B cell (primary cell): ENCODE measurements around the gene ARPIN. TPM values are rescaled to one million over a fixed set of nuclear protein-coding genes. Genes with fewer than 3 reads are reported as not detected.

Experiments
- ATAC-seq: fragments of 200-7000 bp; cut with Tn5 transposase; one replicate; pipeline ENCODE4 v1.10.0; 2021; ENCODE audit warnings: low read depth, mild to moderate bottlenecking, moderate number of reproducible peaks, moderate library complexity
- CTCF ChIA-PET: fragments of 350-600 bp; sonication (Branson Sonifier 250); formaldehyde crosslinking; loops from one replicate; lab custom pipeline; 2021; ENCODE audit warnings: antibody characterized with exemption, inconsistent platforms; lab: Charles Lee
- POLR2A ChIA-PET: fragments of 350-600 bp; sonication (Branson Sonifier 250); formaldehyde crosslinking; loops from one replicate; lab custom pipeline; 2021; ENCODE audit warnings: antibody characterized with exemption; lab: Charles Lee
- DNase-seq: peaks from one replicate; pipeline ENCODE4 v3.0.0; 2013
- H2AFZ ChIP-seq: 2 replicates; pipeline ENCODE4 v1.6.1; 2012; ENCODE audit warnings: mild to moderate bottlenecking, low read depth, low read length; ENCODE audit not compliant: insufficient read depth, poor library complexity, severe bottlenecking
- H3K27ac ChIP-seq, 2 donors: 1 replicate in 1 of 2; 2 replicates in 1 of 2; pipeline ENCODE4 v1.5.1; 2012 to 2013; ENCODE audit warnings: low read length in 2 of 2, mild to moderate bottlenecking in 2 of 2, moderate library complexity in 1 of 2
- H3K27me3 ChIP-seq, 4 experiments: fragments of 200-600 bp in 1 of 4; sonication (generic) in 1 of 4; replicated peaks in 1 of 4; 1 replicate in 2 of 4; 2 replicates in 2 of 4; pipeline versions ENCODE4 v1.6.1 to v1.7.0; 2013 to 2016; ENCODE audit warnings: low read length in 3 of 4, mild to moderate bottlenecking in 2 of 4, mixed read lengths in 1 of 4, moderate library complexity in 1 of 4; ENCODE audit not compliant: insufficient read depth in 4 of 4, control insufficient read depth in 3 of 4; ENCODE audit errors: control extremely low read depth in 1 of 4
- H3K36me3 ChIP-seq, 2 experiments: replicated peaks in 1 of 2; 1 replicate in 1 of 2; 2 replicates in 1 of 2; pipeline versions ENCODE4 v1.6.1 to v1.7.1; 2013; ENCODE audit warnings: low read length in 1 of 2; ENCODE audit not compliant: insufficient read depth in 2 of 2, control insufficient read depth in 1 of 2; ENCODE audit errors: control extremely low read depth in 1 of 2, extremely low read depth in 1 of 2
- H3K4me1 ChIP-seq, 2 donors: fragments of 200-600 bp in 1 of 2; sonication (generic) in 1 of 2; 1 replicate in 1 of 2; 2 replicates in 1 of 2; pipeline versions ENCODE4 v1.5.1 to v1.6.1; 2013 to 2017; ENCODE audit warnings: low read length in 2 of 2; ENCODE audit not compliant: control insufficient read depth in 2 of 2, insufficient read depth in 2 of 2
- H3K4me2 ChIP-seq: replicated peaks from 2 replicates; pipeline ENCODE3; 2012; ENCODE audit warnings: mild to moderate bottlenecking, low read depth, low read length; ENCODE audit not compliant: poor library complexity, severe bottlenecking
- H3K4me3 ChIP-seq, 5 experiments: fragments of 200-600 bp in 1 of 5; sonication (generic) in 1 of 5; 1 replicate in 3 of 5; 2 replicates in 2 of 5; pipeline versions ENCODE4 v1.5.1 to v1.7.0; 2011 to 2016; ENCODE audit warnings: low read length in 4 of 5, mild to moderate bottlenecking in 4 of 5, low read depth in 2 of 5, control low read depth in 1 of 5, moderate library complexity in 1 of 5; ENCODE audit not compliant: insufficient read depth in 1 of 5; ENCODE audit errors: control extremely low read depth in 1 of 5, extremely low read depth in 1 of 5
- H3K79me2 ChIP-seq: fragments of 200-600 bp; sonication (generic); one replicate; pipeline ENCODE4 v1.6.0; 2016; ENCODE audit warnings: low read length; ENCODE audit not compliant: control insufficient read depth, insufficient read depth
- H3K9ac ChIP-seq: fragments of 200-600 bp; sonication (generic); 2 replicates; pipeline ENCODE4 v1.6.1; 2017; ENCODE audit warnings: mild to moderate bottlenecking, low read length, moderate library complexity
- H3K9me3 ChIP-seq, 3 donors: one replicate each; pipeline versions ENCODE4 v1.6.1 to v1.7.1; 2013; ENCODE audit warnings: low read length in 2 of 3; ENCODE audit not compliant: control insufficient read depth in 2 of 3, insufficient read depth in 1 of 3; ENCODE audit errors: control extremely low read depth in 1 of 3
- H4K20me1 ChIP-seq: 2 replicates; pipeline ENCODE4 v1.6.0; 2012; ENCODE audit warnings: mild to moderate bottlenecking, low read length; ENCODE audit not compliant: insufficient read depth, control insufficient read depth, poor library complexity, severe bottlenecking
- H3K27ac Mint-ChIP-seq: one replicate; pipeline ENCODE4 v1.8.0; 2021; ENCODE audit warnings: mixed read lengths
- H3K27me3 Mint-ChIP-seq: one replicate; pipeline ENCODE4 v1.8.0; 2021; ENCODE audit warnings: mixed read lengths
- H3K4me1 Mint-ChIP-seq: one replicate; pipeline ENCODE4 v1.8.0; 2021; ENCODE audit warnings: mixed read lengths
- H3K4me3 Mint-ChIP-seq: one replicate; pipeline ENCODE4 v1.8.0; 2021; ENCODE audit warnings: mixed read lengths
- H3K9me3 Mint-ChIP-seq: one replicate; pipeline ENCODE4 v1.8.0; 2022; ENCODE audit warnings: mixed read lengths; ENCODE audit not compliant: insufficient read depth
- EZH2 ChIP-seq: IDR thresholded peaks from 2 replicates; pipeline ENCODE4 v1.6.1; 2012; ENCODE audit warnings: borderline replicate concordance, low read depth, mild to moderate bottlenecking, moderate library complexity, low read length; ENCODE audit not compliant: insufficient read depth, poor library complexity, severe bottlenecking
- WGBS: methylation state at CpG from one replicate; pipeline ENCODE4 v1.1.5; 2013; ENCODE audit warnings: missing lambda C conversion rate; ENCODE audit not compliant: insufficient coverage; 5-methylcytosine and 5-hydroxymethylcytosine counted together
- intact Hi-C: fragments of 100-400 bp; cut with micrococcal nuclease; formaldehyde crosslinking; loops from one replicate; pipeline ENCODE4 v1.10.0; 2022
- polyA plus RNA-seq: library from polyadenylated mRNA; depleted of rRNA; stranded (reverse); fragments of >200 nt; gene quantifications from 2 replicates; pipeline ENCODE4 v1.2.3, GENCODE V29; 2012
- total RNA-seq, 2 donors: library from RNA; stranded (reverse); fragments of 120-200 nt in 1 of 2; gene quantifications; 1 replicate in 1 of 2; 2 replicates in 1 of 2; pipeline versions ENCODE4 v1.2.3 to v1.2.4, GENCODE V29; 2013 to 2022
- TF ChIP-seq, protein P1 (sequence below): fragments of 200-600 bp; IDR thresholded peaks from one replicate; pipeline ENCODE4 v1.8.0; 2022; ENCODE audit warnings: antibody characterized with exemption, mild to moderate bottlenecking

ARPIN gene
- total and polyA plus RNA-seq, 2 donors (not counting 1 experiment from before 2014, with no cell fraction given) = 0.10 TPM

DNA sequence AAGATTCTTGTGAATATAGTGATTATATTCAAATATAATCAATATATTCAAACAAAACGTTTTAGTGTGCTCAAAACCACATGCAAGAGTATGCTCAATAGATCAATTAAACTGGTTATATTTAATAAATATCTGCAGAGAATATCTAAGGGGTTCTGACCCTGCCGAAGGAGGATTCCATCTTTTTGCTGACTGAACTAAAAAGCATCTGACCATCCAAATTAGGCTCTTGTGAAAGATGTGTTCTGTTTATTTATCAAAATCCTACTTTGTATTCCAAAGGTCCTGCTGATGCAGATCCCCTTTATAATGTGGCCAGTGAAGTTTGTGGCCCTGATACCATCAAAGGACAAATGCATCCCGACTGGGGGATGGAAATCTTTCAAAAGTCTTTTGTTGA is 41.8 kb upstream of the ARPIN start:
- ChIA-PET CTCF (no interaction called here), POLR2A (no interaction called here)
- no peaks in the 10 kb centered on the region for H3K36me3 ChIP-seq
- no peaks in the 10 kb centered on the region for H3K27me3 Mint-ChIP-seq
- H3K4me2 ChIP-seq = no peak overlapping the region
- no peak overlapping the region for H3K27ac Mint-ChIP-seq
- DNase-seq = no peak
- H3K79me2 ChIP-seq = no peaks in the 10 kb centered on the region
- no peaks in the 10 kb centered on the region for H3K4me1 ChIP-seq
- H3K27me3 ChIP-seq = no peaks in the 10 kb centered on the region
- ATAC-seq = no peak
- no peaks in the 10 kb centered on the region for H3K4me1 Mint-ChIP-seq
- peaks cover 0 to 5% (median 2%) of the 10 kb centered on the region in 3 donors for H3K9me3 ChIP-seq
- TF ChIP-seq EZH2 = no peak
- TF ChIP-seq, protein P1, sequence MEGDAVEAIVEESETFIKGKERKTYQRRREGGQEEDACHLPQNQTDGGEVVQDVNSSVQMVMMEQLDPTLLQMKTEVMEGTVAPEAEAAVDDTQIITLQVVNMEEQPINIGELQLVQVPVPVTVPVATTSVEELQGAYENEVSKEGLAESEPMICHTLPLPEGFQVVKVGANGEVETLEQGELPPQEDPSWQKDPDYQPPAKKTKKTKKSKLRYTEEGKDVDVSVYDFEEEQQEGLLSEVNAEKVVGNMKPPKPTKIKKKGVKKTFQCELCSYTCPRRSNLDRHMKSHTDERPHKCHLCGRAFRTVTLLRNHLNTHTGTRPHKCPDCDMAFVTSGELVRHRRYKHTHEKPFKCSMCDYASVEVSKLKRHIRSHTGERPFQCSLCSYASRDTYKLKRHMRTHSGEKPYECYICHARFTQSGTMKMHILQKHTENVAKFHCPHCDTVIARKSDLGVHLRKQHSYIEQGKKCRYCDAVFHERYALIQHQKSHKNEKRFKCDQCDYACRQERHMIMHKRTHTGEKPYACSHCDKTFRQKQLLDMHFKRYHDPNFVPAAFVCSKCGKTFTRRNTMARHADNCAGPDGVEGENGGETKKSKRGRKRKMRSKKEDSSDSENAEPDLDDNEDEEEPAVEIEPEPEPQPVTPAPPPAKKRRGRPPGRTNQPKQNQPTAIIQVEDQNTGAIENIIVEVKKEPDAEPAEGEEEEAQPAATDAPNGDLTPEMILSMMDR = no peak
- H3K27ac ChIP-seq = no peak overlapping the region
- H2AFZ ChIP-seq = no peak overlapping the region
- H3K9me3 Mint-ChIP-seq = no peaks in the 10 kb centered on the region
- no peaks in the 10 kb centered on the region for H4K20me1 ChIP-seq
- intact Hi-C loops = no loop called here
- H3K4me3 Mint-ChIP-seq = no peak overlapping the region
- no CpG with 5 or more reads among the region's 3 CpGs for WGBS
- H3K4me3 ChIP-seq = no peak overlapping the region
- H3K9ac ChIP-seq = no peak overlapping the region

DNA sequence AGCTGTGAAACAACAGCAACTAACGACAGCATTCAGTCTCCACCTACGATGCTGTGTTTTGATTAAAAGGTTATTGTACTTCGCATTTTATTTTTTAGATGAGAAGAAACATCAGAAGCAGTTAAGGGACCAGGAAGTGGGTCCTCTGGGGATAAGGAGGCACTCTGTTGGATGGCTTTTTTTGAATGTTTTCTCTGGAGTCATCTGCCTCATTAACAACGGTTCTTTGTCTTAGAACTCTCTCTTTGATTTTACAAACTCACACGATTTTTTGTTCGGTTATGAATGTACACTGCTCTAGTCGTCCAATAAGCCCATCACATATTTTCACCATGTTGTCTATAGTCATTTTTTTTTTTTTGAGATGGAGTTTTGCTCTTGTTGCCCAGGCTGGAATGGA is 36.0 kb upstream of the ARPIN start:
- no peak overlapping the region for H3K4me2 ChIP-seq
- CTCF ChIA-PET = interaction anchor here (1.5 kb wide), 1 partner anchor 123 kb away, joined by 4 read pairs; no protein-coding TSS in a partner anchor
- 100% methylated on average over 3 of the region's 7 CpGs for WGBS
- H3K9me3 ChIP-seq = no peaks in the 10 kb centered on the region
- H3K4me1 ChIP-seq = no peaks in the 10 kb centered on the region
- no peak overlapping the region for H3K9ac ChIP-seq
- DNase-seq = no peak
- no peak overlapping the region for H3K4me3 Mint-ChIP-seq
- TF ChIP-seq, protein P1 = no peak
- TF ChIP-seq EZH2 = no peak
- intact Hi-C loops = no loop called here
- H3K27ac Mint-ChIP-seq = no peak overlapping the region
- no peak for ATAC-seq
- H2AFZ ChIP-seq = no peak overlapping the region
- H3K27me3 ChIP-seq = no peaks in the 10 kb centered on the region
- POLR2A ChIA-PET = no interaction called here
- no peak overlapping the region for H3K4me3 ChIP-seq
- no peaks in the 10 kb centered on the region for H3K4me1 Mint-ChIP-seq
- no peaks in the 10 kb centered on the region for H3K9me3 Mint-ChIP-seq
- H3K36me3 ChIP-seq = no peaks in the 10 kb centered on the region
- H3K79me2 ChIP-seq = no peaks in the 10 kb centered on the region
- H4K20me1 ChIP-seq = no peaks in the 10 kb centered on the region
- no peaks in the 10 kb centered on the region for H3K27me3 Mint-ChIP-seq
- no peak overlapping the region for H3K27ac ChIP-seq
